T follicular helper cell (primary cell): ENCODE data around the gene NAT8L.

Experiments
- DNase-seq: peaks from one replicate; pipeline ENCODE4 v3.0.0-alpha.2; 2020; ENCODE audit warnings: low read depth

NAT8L gene

DNA sequence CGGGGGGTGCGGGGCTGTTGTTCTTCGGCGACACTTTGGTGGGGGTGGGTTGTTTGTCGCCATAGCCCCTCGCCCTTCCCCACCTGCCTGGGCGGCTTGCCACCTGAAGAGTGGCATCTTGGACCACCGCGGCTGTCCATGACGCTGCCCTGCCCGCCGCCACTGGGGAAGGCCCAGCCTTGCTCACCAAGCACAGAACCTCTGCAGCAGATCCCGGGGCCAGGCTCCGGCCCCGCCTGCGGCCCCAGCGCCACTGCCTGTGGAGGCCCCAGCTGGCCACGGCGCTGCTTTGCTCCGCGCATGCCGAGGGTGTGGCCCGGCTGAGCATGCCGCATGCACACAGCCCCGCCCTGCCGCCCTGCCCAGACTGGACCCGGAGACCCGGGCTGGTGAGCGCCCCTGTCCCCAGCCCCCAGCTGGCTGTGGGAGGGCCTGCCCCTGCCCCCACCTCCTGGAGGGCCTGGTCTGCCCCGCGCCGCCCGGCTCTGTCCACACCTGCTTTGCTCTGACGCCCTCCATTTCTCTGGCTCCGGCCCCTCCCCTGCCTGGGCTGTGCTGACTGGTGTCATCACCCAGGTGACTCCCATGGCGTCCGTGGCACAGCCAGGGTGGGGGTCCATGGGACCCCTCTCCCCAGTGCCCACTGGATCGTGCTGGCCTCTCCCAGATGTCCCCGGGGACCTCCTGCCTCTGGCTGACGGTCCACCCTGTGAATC lies 5.3 kb downstream of the NAT8L start:
- no peak for DNase-seq

- no peak for DNase-seq
Observed at GRCh38 chr4:2065106-2065930, 6.2 kb downstream of the NAT8L start.

GRCh38 chr4:2066011-2066551 lies 7.0 kb downstream of the NAT8L start:
- no peak for DNase-seq

DNA sequence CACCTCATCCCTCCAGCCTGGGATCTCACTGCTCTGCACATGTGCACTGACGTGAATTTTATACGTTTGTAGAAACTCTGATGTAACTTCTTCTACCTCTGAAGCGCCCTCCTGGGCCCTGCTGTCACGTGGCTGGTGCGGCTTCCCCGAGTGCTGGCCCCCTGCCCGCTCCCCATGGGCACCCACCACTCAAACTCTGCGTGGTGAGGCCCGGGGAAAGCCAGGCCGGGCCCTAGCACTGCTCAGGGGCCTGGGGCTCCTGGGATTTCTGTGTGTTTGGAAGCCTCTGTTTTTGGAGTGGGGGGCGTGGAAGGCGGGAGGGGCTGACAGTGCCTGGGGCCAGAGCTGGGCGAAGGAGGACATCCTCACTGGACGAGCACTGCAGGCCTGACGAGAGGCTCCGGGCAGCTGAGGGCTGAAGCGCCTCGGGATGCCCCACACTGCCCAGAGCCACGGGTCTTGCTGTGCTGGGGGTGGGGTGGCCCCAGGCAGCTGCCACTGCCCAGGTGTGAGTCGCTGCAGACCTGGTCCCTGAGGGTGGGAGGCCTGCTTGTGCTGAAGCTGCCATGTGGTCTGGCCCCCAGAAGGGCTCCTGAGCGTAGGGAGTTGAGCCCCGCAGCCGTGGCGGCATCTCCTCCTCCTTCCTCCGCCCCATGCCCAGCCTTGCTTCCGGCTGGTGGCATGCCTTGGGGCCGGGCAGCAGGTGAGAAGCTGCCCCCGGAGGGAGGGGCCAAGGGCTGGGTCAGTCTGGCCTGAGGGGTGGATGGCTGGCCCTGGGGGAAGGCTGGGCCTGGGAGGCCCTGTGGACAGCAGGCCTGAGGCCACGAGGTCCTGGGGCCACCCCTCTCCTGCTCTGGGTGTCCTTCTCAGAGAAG lies 7.7 kb downstream of the NAT8L start:
- no peak for DNase-seq

GRCh38 chr4:2067446-2068197 lies 8.5 kb downstream of the NAT8L start:
- DNase-seq: no peak

DNA sequence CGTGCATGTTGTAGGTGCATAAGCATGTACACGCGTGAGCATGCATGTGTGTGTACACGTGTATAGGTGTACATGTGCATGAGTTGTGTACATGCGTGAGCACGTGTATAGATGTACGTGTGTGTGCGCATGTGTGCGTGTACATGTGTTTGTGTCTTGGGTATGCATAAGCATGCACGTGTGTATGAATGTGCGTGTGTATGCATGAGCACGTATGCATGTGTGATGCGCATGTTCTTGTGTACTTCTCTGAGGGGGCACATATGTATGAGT lies 9.0 kb downstream of the NAT8L start:
- DNase-seq: no peak

DNA sequence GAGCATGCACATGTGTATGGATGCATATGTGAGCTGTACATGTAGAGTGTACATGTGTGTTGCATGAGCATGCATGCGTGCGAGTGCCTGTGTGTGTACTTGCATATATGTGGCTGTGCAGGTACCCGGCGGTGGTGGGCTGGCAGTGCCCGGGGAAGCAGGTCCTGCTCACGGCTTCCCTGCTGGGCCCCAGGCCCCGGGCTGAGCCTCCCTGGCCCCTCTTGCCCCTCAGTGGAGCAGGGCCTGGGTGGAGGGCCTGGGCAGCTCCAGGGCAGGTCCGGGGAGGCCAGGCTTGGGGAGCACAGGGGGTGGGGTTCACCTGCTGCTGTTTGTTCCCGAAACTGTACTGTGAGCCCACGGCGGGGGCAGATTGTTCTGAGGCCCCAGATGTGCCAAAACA lies 9.4 kb downstream of the NAT8L start:
- DNase-seq: no peak

DNA sequence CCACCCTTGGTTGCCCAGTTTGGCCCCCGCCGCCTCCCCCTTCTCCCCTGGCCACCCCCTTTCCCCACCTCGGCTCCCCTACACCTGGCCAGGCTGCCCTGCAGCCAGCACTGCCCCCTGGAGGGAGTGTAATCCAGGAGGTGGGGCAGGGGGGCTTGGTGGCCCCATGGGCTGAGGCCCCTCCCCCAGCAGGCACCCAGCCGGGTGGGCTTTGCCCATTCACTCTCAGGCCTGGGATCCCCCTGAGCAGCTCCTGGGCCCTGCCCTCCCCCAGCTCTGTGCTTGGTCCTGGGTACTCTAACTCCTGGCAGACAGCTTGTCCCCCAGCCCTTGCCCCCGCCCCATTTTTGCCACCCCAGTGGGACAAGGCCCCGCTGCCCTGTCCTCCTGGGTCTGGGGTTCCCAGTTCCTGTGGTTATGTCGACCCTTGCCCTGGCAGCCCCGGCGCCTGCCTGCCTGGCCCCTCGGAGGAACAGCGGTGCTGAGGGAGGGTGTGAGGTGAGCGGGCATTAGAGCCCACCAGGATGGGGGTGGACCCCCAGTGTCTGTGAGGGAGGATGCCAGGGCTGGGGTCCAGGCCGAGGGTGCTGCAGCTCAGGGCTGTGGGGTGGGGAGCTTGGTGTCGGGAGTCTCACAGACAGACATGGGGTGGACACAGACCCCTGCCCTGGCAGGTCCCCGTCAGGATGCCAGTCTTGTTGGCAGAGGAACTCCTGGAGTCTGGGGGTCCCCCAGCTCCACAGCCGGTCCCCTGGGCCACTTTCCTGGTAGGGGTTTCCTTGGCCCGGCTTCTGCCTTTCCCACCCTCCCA lies 10.2 kb downstream of the NAT8L start:
- no peak for DNase-seq

GRCh38 chr4:2069986-2070385 lies 10.9 kb downstream of the NAT8L start:
- DNase-seq: no peak

- no peak for DNase-seq
Observed at GRCh38 chr4:2070421-2071251, 11.5 kb downstream of the NAT8L start.

DNA sequence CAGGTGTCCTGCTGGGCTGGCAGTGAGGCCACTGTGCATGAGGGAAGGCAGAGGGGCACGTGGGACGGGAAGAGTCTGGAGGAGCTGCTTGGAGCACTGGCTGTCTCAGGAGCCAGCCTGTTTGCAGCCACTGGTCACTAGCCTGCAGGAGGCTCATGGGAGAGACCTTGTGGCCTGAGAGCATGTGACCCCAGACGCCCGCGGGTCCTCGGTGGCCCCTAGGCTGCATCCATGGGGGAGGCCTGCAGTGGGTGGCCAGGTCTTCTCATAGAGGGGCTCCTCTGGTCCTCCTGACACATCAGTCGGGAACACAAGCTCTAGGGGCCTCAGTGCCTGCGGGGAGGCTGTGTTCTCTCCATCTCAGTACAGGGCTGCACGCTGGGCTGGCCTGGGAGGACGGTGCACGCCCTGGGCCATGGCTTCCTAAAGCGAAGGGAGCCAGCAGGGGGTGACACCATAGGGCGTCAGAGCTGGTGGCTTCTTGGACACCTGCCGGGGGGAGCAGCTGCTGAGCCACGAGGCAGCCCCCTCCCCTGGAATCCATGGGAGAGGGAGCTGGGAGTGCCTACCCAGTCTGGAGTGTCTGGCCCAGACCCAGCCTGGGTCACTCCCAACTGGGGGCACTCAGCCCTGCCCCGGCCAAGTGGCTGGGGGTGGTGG lies 12.3 kb downstream of the NAT8L start:
- DNase-seq: no peak

DNA sequence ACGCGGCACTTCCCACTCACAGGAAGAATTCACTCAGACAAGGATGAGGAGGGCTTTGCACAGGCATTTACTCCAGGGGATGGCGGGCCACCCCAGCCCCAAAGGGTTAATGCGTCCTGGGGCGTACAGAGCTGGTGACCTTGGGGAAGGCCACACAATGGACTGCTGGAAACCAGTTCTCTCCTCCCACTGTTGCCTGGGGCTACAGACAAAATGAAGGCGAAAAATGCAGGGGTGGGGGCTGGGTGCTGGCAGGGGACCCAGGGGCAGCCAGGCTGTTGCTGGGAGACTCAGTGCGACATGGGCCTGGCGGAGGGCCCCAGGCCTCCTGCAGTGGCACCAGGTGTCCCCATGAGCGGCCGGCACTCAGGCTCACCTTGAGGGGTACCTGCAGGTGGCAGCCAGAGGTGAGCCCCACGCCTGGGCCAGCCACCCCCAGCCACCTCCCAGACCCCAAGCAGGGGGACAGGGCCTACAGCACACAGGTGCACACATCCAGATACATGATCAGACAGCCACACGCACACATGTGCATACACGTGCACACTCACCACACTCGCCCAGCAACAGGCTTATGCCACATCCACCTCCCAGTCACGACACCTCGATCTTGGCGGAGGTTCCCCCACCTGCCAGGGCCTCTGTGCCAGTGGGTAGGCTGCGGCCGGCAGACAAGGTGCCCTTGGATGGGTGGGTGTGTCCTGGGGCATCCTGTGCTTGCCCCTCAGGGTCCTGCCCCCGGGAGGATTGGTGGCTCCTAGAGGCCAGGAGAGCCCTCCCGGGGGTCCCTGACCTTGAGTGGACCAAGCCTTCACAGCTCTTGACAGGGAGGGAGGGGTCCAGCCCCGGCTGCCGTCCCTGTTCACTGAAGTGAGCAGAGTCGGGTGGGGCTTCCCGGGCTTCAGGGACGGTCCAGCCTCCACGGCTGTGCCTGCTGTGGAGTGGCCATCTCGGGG lies 13.1 kb downstream of the NAT8L start:
- no peak for DNase-seq

DNA sequence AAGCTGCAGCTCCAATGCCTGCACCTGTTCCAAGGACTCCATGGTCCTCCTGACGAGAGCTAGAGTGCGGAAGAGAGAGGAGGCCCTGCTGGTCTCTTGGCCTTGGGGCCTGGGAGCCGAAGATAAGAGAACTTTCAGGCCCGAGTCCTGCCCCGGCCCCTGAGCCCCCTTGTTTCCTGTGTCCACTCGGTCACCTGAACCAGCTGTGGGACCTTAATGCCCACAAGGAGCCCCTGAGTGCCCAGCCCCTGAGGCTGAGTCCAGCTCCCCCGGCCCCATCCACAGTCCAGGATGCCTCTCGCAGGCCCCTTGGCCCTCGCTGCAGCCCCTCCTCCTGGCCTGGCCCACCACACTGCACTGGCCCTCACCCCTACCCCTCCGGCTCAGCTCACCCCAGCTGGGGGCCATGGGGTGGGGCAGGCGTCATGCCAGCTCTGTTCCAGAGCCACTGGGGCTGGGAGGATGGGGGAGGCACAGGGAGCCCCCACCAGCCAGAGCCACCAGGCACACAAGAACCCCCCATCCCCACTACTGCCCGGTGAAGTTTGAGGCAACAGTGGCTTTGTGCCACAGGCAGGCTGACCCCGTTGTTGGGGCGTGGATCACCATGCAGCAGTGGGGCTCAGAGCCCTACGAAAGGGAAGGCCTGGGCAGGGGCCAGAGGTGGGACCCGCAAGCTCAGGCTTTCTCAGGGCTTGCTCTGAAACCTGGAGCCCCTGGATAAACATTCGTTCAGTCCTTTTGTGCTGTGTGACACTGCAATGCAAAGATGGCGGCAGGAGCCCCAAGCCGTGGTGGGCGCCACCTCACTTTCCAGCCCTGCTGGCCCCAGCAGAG lies 14.1 kb downstream of the NAT8L start:
- no peak for DNase-seq

DNA sequence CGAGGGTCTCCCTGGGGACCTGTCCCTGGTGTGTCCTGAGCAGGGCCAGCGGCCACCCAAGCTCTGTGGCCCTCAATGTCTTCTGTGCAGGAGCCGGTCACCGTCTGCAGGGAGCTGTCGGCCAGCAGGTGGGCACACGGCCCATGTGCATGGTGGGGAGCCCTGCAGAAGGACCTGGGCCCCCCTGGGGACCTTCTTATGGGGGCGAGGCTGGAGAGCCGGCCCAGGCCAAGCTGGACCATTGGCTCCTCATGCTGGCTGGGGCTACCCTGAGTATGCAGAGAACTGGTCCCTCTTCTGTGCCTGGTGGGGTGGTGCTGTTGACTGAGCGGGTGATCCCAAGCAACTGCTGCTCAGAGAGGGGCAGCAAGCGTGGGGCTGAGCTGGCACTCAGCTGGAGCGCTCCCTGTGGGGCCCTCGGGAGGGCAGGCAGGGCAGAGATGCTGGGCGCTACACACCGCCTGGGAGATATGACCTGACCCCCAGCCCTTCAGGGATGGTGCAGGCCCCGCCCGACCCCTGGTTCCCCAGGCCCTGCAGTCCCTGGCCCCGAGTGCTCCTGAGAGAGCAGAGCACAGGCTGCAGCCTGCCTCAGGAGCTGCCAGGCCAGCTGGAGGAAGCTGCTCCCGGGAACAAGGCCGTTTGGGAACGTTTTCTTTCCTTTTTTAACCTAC lies 14.8 kb downstream of the NAT8L start:
- no peak for DNase-seq

DNA sequence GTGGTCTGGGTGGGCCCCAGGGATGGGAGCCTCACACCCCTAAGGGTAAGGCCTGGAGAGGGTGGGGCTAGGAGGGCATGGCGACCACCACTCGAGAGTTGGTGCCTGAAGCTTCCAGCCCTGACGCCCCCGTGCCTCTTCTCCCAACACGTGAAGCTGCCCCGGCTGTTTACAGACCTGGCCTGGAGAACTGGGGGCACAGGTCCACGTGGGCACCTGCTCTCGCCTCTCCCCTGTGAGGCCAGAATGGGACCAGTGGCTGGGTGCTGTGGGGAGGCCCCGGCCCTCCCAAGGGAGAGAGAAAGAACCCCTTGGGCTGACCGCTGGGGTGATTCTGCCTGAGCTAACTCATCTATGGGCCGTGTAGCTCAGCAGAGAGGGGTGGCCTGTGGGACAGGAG lies 15.5 kb downstream of the NAT8L start:
- no peak for DNase-seq

- DNase-seq: no peak
Observed at GRCh38 chr4:2075171-2075986, 16.3 kb downstream of the NAT8L start.
